ENCODE results near the gene SLF2. TPM values are rescaled to one million over a fixed set of nuclear protein-coding genes. Genes with fewer than 3 reads are reported as not detected.

SLF2 gene
- total RNA-seq, 1 experiment from 2014 or later: 23.1 TPM

- no peak overlapping the region for H2AFZ ChIP-seq (ENCODE audit: low read length)
- peaks cover 57% of the 10 kb centered on the region for H3K27me3 Mint-ChIP-seq (ENCODE audit: low read depth)
- no peak overlapping the region for H3K56ac ChIP-seq (ENCODE audit: insufficient read length, low read depth, low read length)
Measured at GRCh38 chr10:100881556-100882213, 31.1 kb upstream of the SLF2 start.

More at GRCh38 chr10:100881556-100882213, 31.1 kb upstream of the SLF2 start:
- Histone ChIP-seq H2BK20ac (ENCODE audit: low read depth, low read length, poor library complexity, severe bottlenecking) (no peak overlapping the region), H2AK5ac (ENCODE audit: insufficient read length, low read length) (no peak overlapping the region), H3K14ac (ENCODE audit: insufficient read depth, low read length) (no peak overlapping the region), H3K4me2 (ENCODE audit: insufficient read depth, insufficient read length, low read length) (no peak overlapping the region), H2BK120ac (ENCODE audit: low read depth, low read length, poor library complexity, severe bottlenecking) (no peak overlapping the region), H3K18ac (ENCODE audit: insufficient read length, low read depth, low read length) (no peak overlapping the region), H2BK5ac (ENCODE audit: insufficient read length, low read length) (no peak overlapping the region), H3K27ac (ENCODE audit: insufficient read length, low read depth, low read length) (no peak overlapping the region), H4K20me1 (ENCODE audit: control insufficient read depth, insufficient read depth, insufficient read length) (no peaks in the 10 kb centered on the region), H4K91ac (ENCODE audit: insufficient read length, low read depth, low read length) (no peak overlapping the region), H3K4ac (ENCODE audit: low read depth, low read length) (no peak overlapping the region), H3K27me3 (ENCODE audit: insufficient read depth, low read length) (no peaks in the 10 kb centered on the region), H3K23me2 (ENCODE audit: insufficient read length, low read depth, low read length, poor library complexity, severe bottlenecking) (no peaks in the 10 kb centered on the region), H3K4me1 (ENCODE audit: insufficient read depth, low read length) (no peaks in the 10 kb centered on the region), H3K9ac (ENCODE audit: extremely low read depth, insufficient read length, low read length) (no peak overlapping the region), H2BK12ac (ENCODE audit: insufficient read length, low read depth, low read length) (no peak overlapping the region), H3K23ac (ENCODE audit: insufficient read length, low read depth, low read length) (no peak overlapping the region), H2BK15ac (ENCODE audit: low read depth, low read length) (no peak overlapping the region), H3K79me2 (ENCODE audit: insufficient read depth, low read length) (no peaks in the 10 kb centered on the region), H3T11ph (ENCODE audit: low read length) (no peak overlapping the region), H4K8ac (replicated peaks; ENCODE audit: insufficient read length, low read depth, low read length) (no peak overlapping the region), H3K9me3 (ENCODE audit: control insufficient read depth, low read depth, low read length) (no peaks in the 10 kb centered on the region), H4K5ac (ENCODE audit: insufficient read length, low read depth, low read length) (no peak overlapping the region), H3K79me1 (ENCODE audit: insufficient read depth, low read depth, low read length, poor library complexity, severe bottlenecking) (no peaks in the 10 kb centered on the region)
- DNase-seq: no peak
- TF ChIP-seq CTCF (conservative IDR thresholded peaks at IDR 0.05): no peak
- no CpG with 5 or more reads among the region's 5 CpGs for WGBS (ENCODE audit: extremely low coverage, insufficient read length, low lambda C conversion rate)
- no peak overlapping the region; a peak in 1 of 7 replicates for H3K27ac Mint-ChIP-seq
- H3K4me1 Mint-ChIP-seq: peaks cover 5 to 23% of the 10 kb centered on the region in 2 experiments
- no peaks in the 10 kb centered on the region; a peak in 1 of 5 replicates for H3K9me3 Mint-ChIP-seq
- H3K36me3 Mint-ChIP-seq (ENCODE audit: insufficient read depth in 1 of 3, low read depth in 3 of 3): no peaks in the 10 kb centered on the region
- H3K4me3 Mint-ChIP-seq: no peak overlapping the region; a peak in 1 of 5 replicates

All from H9 (cell line).